OCI-LY1 (cell line): ENCODE results near the gene CLNS1A.

Source experiments
- H2AFZ ChIP-seq: fragments of 200-600 bp; sonication (generic), shearing (Covaris generic); 2 replicates; pipeline ENCODE4 v1.6.0; 2014; ENCODE audit warnings: antibody characterized with exemption, mild to moderate bottlenecking, low read length
- H3F3A ChIP-seq: fragments of 200-600 bp; sonication (generic), shearing (Covaris generic); 2 replicates; pipeline ENCODE4 v1.6.0; 2014; ENCODE audit warnings: mild to moderate bottlenecking, antibody characterized with exemption, low read length, moderate library complexity; ENCODE audit not compliant: insufficient read depth
- H3K27ac ChIP-seq: fragments of 200-600 bp; sonication (generic); 2 replicates; pipeline ENCODE4 v1.5.1; 2014; ENCODE audit warnings: low read length, mixed run types, mild to moderate bottlenecking, low read depth; ENCODE audit not compliant: poor library complexity, severe bottlenecking
- H3K27me3 ChIP-seq: fragments of 200-600 bp; sonication (generic); 2 replicates; pipeline ENCODE4 v1.6.0; 2014; ENCODE audit warnings: antibody characterized with exemption, mild to moderate bottlenecking, low read length, moderate library complexity; ENCODE audit not compliant: insufficient read depth
- H3K36me3 ChIP-seq: fragments of 200-600 bp; sonication (generic); 2 replicates; pipeline ENCODE4 v1.6.1; 2014; ENCODE audit warnings: mild to moderate bottlenecking, antibody characterized with exemption, low read length, moderate library complexity, mixed read lengths; ENCODE audit not compliant: insufficient read depth
- H3K4me1 ChIP-seq: fragments of 200-600 bp; sonication (generic); 2 replicates; pipeline ENCODE4 v1.5.1; 2014; ENCODE audit warnings: mild to moderate bottlenecking, low read length, moderate library complexity; ENCODE audit not compliant: insufficient read depth, severe bottlenecking
- H3K4me2 ChIP-seq: fragments of 200-600 bp; sonication (generic), shearing (Covaris generic); 2 replicates; pipeline ENCODE4 v1.6.1; 2014; ENCODE audit warnings: low read length
- H3K4me3 ChIP-seq: fragments of 200-600 bp; sonication (generic); 2 replicates; pipeline ENCODE4 v1.5.1; 2014; ENCODE audit warnings: low read length, low read depth, mild to moderate bottlenecking, mixed read lengths; ENCODE audit not compliant: poor library complexity, severe bottlenecking
- H3K79me2 ChIP-seq: fragments of 200-600 bp; shearing (Covaris generic); 2 replicates; pipeline ENCODE4 v1.6.1; 2016; ENCODE audit warnings: mixed run types, low read length, mixed read lengths; ENCODE audit not compliant: insufficient read depth
- H3K9ac ChIP-seq: fragments of 200-600 bp; sonication (generic), shearing (Covaris generic); 2 replicates; pipeline ENCODE4 v1.6.1; 2014; ENCODE audit warnings: mild to moderate bottlenecking, low read length, mixed read lengths
- H3K9me2 ChIP-seq: fragments of 200-600 bp; sonication (generic), shearing (Covaris generic); 2 replicates; pipeline ENCODE4 v1.6.1; 2014; ENCODE audit warnings: low read depth, mild to moderate bottlenecking, low read length, mixed read lengths
- H3K9me3 ChIP-seq: fragments of 200-600 bp; shearing (Covaris generic); 2 replicates; pipeline ENCODE4 v1.6.1; 2014; ENCODE audit warnings: low read length, mixed read lengths
- H4K20me1 ChIP-seq: fragments of 200-600 bp; sonication (generic), shearing (Covaris generic); 2 replicates; pipeline ENCODE4 v1.6.0; 2016; ENCODE audit warnings: mild to moderate bottlenecking, low read length; ENCODE audit not compliant: insufficient read depth
- CTCF ChIP-seq: fragments of 200-600 bp; sonication (generic), shearing (Covaris generic); IDR thresholded peaks from 2 replicates; pipeline ENCODE4 v1.5.1; 2017; ENCODE audit warnings: mild to moderate bottlenecking, antibody characterized with exemption, low read length, moderate library complexity, mixed read lengths
- EZH2 ChIP-seq: fragments of 200-600 bp; sonication (generic), shearing (Covaris generic); IDR thresholded peaks from 2 replicates; pipeline ENCODE4 v1.8.0; 2017; ENCODE audit warnings: borderline replicate concordance, mixed run types, mild to moderate bottlenecking, antibody characterized with exemption, low read length, moderate library complexity, mixed read lengths

CLNS1A gene

GRCh38 chr11:77658213-77659013 is 20.8 kb upstream of the CLNS1A start:
- Histone ChIP-seq H3K4me1 (peaks cover 24% of the 10 kb centered on the region), H2AFZ (no peak overlapping the region)

GRCh38 chr11:77656362-77656761 is 18.8 kb upstream of the CLNS1A start:
- no peaks in the 10 kb centered on the region for H3K9me2 ChIP-seq
- H3K36me3 ChIP-seq = no peaks in the 10 kb centered on the region
- H3K79me2 ChIP-seq = no peaks in the 10 kb centered on the region
- no peak overlapping the region for H3K4me3 ChIP-seq
- no peak overlapping the region for H3K4me2 ChIP-seq
- H4K20me1 ChIP-seq = no peaks in the 10 kb centered on the region
- H3K27me3 ChIP-seq = no peaks in the 10 kb centered on the region
- no peak overlapping the region for H3K9ac ChIP-seq
- H3F3A ChIP-seq = no peaks in the 10 kb centered on the region
- TF ChIP-seq EZH2 (no peak), CTCF (no peak)
- H3K27ac ChIP-seq = no peak overlapping the region
- H2AFZ ChIP-seq = no peak overlapping the region
- H3K9me3 ChIP-seq = no peaks in the 10 kb centered on the region
- H3K4me1 ChIP-seq = peaks cover 15% of the 10 kb centered on the region

More at GRCh38 chr11:77658213-77659013, 20.8 kb upstream of the CLNS1A start:
- Histone ChIP-seq H3K9me3 (no peaks in the 10 kb centered on the region), H3K9ac (no peak overlapping the region), H3K4me3 (no peak overlapping the region), H3K4me2 (no peak overlapping the region), H3K36me3 (no peaks in the 10 kb centered on the region), H4K20me1 (no peaks in the 10 kb centered on the region), H3K27me3 (no peaks in the 10 kb centered on the region), H3K79me2 (no peaks in the 10 kb centered on the region), H3K27ac (no peak overlapping the region), H3F3A (no peaks in the 10 kb centered on the region), H3K9me2 (no peaks in the 10 kb centered on the region)
- TF ChIP-seq EZH2 (no peak), CTCF (no peak)

DNA sequence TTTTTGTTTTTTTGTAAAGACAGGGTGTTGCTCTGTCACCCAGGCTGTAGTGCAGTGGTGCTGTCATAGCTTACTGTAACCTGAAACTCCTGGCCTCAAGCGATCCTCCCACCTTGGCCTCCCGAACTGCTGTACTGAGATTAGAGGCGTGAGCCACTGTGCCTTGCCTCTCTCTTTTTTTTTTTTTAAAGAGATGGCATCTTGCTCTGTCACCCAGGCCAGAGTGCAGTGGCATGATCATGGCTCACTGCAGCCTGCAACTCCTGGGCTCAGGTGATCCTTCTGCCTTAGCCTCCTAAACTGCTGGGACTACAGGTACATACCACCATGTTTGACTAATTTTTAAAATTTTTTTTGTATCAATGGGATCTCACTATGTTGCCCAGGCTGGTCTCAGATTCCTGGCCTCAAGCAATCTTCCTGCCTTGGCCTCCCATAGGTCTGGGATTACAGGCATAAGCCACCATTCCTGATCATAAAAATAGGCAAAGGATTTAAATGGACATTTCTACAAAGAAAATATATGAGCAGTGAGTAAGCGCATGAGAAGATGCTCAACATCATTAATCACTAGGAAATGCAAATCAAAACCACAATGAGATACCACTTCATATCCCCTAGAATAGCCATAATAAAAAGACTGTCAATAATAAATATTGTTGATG is 17.3 kb upstream of the CLNS1A start:
- TF ChIP-seq EZH2 (no peak), CTCF (no peak)
- Histone ChIP-seq H3K27me3 (no peaks in the 10 kb centered on the region), H2AFZ (no peak overlapping the region), H3K9me2 (no peaks in the 10 kb centered on the region), H3K4me3 (no peak overlapping the region), H3F3A (no peaks in the 10 kb centered on the region), H3K36me3 (no peaks in the 10 kb centered on the region), H3K79me2 (no peaks in the 10 kb centered on the region), H3K9me3 (no peaks in the 10 kb centered on the region), H3K9ac (no peak overlapping the region), H3K27ac (no peak overlapping the region), H3K4me2 (no peak overlapping the region), H4K20me1 (no peaks in the 10 kb centered on the region), H3K4me1 (no peaks in the 10 kb centered on the region)
